Lung microvascular endothelial cell (primary cell): ENCODE data around the gene PSG3. TPM values are rescaled to one million over a fixed set of nuclear protein-coding genes. Genes with fewer than 3 reads are reported as not detected.
"Not testable (repeated sequence)": the region's sequence is repeated elsewhere in the genome, so short reads cannot be mapped to it uniquely, and the experiment has no call there.

Experiments
- DNase-seq, 2 donors: peaks; one replicate each; pipeline versions ENCODE4 v3.0.0 to v3.0.0-alpha.2; 2010; ENCODE audit warnings: low read depth in 2 of 2
- total RNA-seq: library from RNA; depleted of rRNA; stranded (reverse); fragments of >200 nt; gene quantifications from 2 replicates; pipeline ENCODE4 v1.2.1, GENCODE V29; 2014

The PSG3 gene
- total RNA-seq, 1 donor from 2014 or later = not detected

DNA sequence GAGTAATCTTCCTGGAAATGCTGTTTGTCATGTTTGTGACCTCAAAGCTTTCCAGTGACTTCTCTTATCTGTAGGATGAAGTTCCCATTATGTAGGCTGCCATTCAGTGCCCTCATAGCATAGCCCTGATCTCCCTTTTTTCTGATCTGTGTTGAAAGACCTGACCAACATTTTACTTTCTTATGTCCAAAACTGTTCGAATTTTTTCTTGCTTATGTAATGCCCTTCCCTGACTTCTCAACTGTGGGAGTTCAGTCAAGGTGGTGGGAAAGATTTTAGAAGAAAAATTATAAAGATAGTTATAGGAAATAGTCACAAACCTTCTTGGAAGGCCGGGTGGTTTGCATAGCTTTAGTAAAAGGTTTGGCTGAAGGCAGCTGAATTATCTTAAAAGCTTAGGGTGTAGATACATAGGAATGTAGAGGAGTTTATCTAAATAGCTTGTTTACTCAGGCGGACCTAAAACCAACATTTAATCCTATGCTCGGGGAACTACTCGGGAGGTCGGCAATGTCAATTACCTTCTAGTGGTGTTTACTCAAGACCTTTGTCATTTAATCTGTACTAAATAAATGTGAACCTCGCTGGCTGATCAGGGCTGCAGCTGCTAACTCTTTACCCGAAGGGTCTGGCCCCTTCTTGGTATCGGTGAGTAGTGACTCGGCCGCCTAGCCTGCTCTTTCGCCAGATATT, 44.3 kb downstream of the PSG3 start:
- no peak for DNase-seq

GRCh38 chr19:42693760-42694350, 46.4 kb downstream of the PSG3 start:
- peak; percentile 59 to 76 for DNase-seq

- DNase-seq = peak; percentile 42 to 53
Observed at GRCh38 chr19:42683917-42684513, 56.3 kb downstream of the PSG3 start.

DNA sequence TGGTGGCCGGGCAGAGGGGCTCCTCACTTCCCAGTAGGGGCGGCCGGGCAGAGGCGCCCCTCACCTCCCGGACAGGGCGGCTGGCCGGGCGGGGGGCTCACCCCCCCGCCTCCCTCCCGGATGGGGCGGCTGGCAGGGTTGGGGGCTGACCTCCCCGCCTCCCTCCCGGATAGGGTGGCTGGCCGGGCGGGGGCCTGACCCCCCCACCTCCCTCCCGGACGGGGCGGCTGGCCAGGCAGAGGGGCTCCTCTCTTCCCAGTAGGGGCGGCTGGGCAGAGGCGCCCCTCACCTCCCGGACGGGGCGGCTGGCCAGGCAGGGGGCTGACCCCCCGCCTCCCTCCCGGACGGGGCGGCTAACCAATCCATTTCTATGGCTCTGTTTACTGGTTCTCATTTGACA, 64.0 kb downstream of the PSG3 start:
- not testable (repeated sequence) for DNase-seq

GRCh38 chr19:42674549-42674948, 65.7 kb downstream of the PSG3 start:
- DNase-seq = not testable (repeated sequence)

Other genes starting within 250 kb of the PSG3 start
- gene CEACAM1, start 212.0 kb downstream of the PSG3 start, total RNA-seq = 11.1 and 36.9 TPM in 2 replicates
- not detected in 2 replicates for gene CEACAM8, start 145.6 kb downstream of the PSG3 start, total RNA-seq
- gene PSG8, start 25.2 kb upstream of the PSG3 start, total RNA-seq = 0.22 and 0.60 TPM in 2 replicates
- gene PSG1, start 139.2 kb upstream of the PSG3 start, total RNA-seq = 0.22 TPM in 1 of 2 replicates, not detected in the other
- gene PSG6, start 177.4 kb upstream of the PSG3 start, total RNA-seq = not detected in 2 replicates
- gene PSG7, start 196.7 kb upstream of the PSG3 start, total RNA-seq = not detected in 2 replicates